BE2C (cell line): Measurements from ENCODE around the gene TRAF3IP1.

ENCODE experiments used
- DNase-seq: peaks from one replicate; pipeline ENCODE4 v3.0.0-alpha.2; 2020
- H3K27me3 ChIP-seq: fragments of 250-450 bp; sonication (Bioruptor Pico); 2 replicates; pipeline ENCODE4 v1.5.1; 2020; ENCODE audit warnings: mild to moderate bottlenecking
- H3K36me3 ChIP-seq: fragments of 250-450 bp; sonication (Bioruptor Pico); 2 replicates; pipeline ENCODE4 v1.5.1; 2020; ENCODE audit warnings: mild to moderate bottlenecking
- H3K4me1 ChIP-seq: fragments of 250-450 bp; sonication (Bioruptor Pico); 2 replicates; pipeline ENCODE4 v1.5.1; 2020
- H3K4me3 ChIP-seq: 2 replicates; pipeline ENCODE4 v1.5.1; 2011; ENCODE audit warnings: low read depth, low read length
- H3K9me3 ChIP-seq: fragments of 250-450 bp; sonication (Bioruptor Pico); 2 replicates; pipeline ENCODE4 v1.5.1; 2020
- CTCF ChIP-seq: IDR thresholded peaks from 2 replicates; pipeline ENCODE4 v1.5.1; 2012; ENCODE audit warnings: mild to moderate bottlenecking, low read depth, low read length

TRAF3IP1 gene

DNA sequence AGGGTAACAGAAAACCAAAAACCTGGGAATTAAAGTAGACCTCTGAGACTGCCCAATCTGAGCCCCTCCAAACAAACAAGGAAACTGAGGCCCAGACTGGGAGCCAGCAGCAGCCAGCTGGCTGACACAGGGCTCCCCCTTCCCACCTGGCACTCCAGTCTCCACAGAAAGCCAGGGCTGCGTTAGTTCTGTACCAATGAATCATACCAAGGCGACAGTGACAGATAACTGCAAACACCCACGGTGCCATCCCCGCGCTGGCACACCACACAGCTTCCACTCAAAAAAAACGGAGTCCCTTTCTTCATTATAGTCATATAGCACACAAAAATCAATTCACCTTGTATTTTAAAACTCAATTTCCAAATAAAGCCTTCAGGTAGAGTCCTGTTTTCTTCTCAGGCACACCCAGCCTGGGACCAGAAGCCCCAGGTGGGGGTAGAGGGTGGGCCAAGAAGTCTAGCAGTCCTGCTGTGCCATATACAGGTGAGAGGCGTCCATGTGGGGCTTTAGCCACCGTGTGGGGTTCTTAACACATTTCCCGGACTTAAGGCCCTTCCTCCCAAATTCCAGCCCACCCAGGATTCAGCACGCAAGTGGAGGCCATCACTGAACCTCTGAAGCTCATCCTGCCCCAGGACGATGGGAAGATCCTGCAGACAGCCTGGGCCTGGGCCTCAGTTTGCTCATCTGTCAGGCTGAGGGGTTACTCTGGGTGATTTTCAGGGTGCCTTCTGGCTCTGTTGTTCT lies 33.2 kb upstream of the TRAF3IP1 start:
- H3K27me3 ChIP-seq, result no peaks in the 10 kb centered on the region
- no peak for TF ChIP-seq CTCF
- H3K4me1 ChIP-seq, result no peaks in the 10 kb centered on the region
- peak overlapping the region; percentile 93 for H3K4me3 ChIP-seq
- H3K9me3 ChIP-seq, result no peaks in the 10 kb centered on the region
- no peak for DNase-seq
- no peaks in the 10 kb centered on the region; the same call in 1 of the 2 replicates for H3K36me3 ChIP-seq

DNA sequence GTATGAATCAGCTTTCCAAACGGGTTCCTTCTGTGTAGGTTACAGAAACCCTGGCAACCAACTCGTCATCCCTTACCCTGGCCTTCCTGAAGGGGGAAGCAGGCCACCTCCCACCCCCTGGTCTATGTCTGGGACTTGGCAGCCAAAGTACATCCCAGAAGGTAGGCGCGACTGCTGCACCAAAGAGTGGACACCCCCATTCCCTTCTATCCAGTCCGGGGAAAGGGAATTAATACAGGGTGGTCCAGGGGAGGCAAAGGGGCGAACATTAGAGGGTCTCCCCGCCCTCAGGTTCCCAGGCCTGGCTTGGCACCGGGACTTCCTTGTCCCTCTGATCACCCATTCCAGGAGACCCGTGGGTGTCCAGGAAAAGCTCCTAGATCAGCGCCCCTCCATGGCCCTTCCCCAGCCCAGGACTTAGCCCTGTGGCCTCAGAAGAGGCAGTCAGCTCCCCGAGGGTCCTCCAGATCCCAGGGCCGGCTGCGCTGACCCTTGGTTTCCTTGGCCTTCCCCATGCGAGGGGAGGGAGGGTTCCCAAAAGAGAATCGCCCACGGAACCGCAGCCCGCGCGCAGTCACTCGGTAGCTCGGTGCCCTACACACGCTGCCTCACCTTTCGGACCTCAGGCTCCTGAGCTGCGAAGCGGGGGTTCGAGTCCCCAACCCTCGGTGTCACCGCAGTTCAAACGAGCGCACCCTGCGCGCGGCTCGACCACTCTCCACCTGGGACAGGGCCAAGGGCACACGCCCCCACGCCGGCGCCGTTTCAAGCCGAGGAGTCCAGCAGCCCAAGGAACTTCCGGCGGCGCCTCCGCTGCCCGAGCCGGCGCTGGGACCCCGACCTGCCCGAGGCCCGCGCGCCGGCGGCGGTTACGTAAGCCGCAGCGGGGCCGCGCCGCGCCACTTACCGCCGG lies 32.3 kb upstream of the TRAF3IP1 start, which contains the start of gene PER2:
Gene PER2, minus strand, starts transcription at position 874 of the 913 bp plus-strand sequence. CDS start 10,674 bp downstream, outside the sequence.
- peak within 1 kb of the TSS; percentile 93 for H3K4me3 ChIP-seq
- TF ChIP-seq CTCF, result peak; percentile 40
- H3K27me3 ChIP-seq, result no peaks in the 10 kb centered on the region
- DNase-seq, result peak; percentile 62
- no peaks in the 10 kb centered on the region; the same call in 1 of the 2 replicates for H3K36me3 ChIP-seq
- no peaks in the 10 kb centered on the region for H3K4me1 ChIP-seq
- H3K9me3 ChIP-seq, result no peaks in the 10 kb centered on the region

- Histone ChIP-seq H3K4me1 (no peaks in the 10 kb centered on the region), H3K36me3 (no peaks in the 10 kb centered on the region; the same call in 1 of the 2 replicates), H3K9me3 (no peaks in the 10 kb centered on the region), H3K4me3 (peak overlapping the region; percentile 93), H3K27me3 (no peaks in the 10 kb centered on the region)
- TF ChIP-seq CTCF, result peak; percentile 9; the same call in 1 of the 2 replicates
- peak; percentile 99 for DNase-seq
Measured at GRCh38 chr2:238288650-238289573, 31.4 kb upstream of the TRAF3IP1 start.

DNA sequence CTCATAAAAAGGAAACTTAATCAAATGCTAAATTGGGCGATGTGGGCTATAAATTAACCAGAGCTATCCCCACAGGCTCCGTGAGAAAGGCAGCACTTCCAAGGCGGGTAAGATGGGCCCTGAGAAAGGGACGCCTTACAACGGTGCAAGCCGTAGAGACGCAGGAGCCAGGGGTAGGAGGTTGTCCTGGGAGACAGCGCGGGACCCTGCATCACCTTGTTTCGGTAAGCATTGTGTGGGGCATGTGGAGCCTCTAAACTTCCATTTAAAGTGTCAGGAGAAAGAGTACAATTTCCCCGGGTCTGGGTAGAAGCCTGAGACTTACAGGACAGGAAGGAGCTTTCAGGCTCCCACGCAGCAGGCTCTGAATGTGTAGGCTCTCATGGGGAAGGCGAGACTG lies 30.7 kb upstream of the TRAF3IP1 start:
- no peaks in the 10 kb centered on the region; the same call in 1 of the 2 replicates for H3K36me3 ChIP-seq
- DNase-seq, result no peak
- H3K27me3 ChIP-seq, result no peaks in the 10 kb centered on the region
- no peaks in the 10 kb centered on the region for H3K9me3 ChIP-seq
- H3K4me1 ChIP-seq, result no peaks in the 10 kb centered on the region
- TF ChIP-seq CTCF, result no peak
- peak overlapping the region; percentile 71 for H3K4me3 ChIP-seq

DNA sequence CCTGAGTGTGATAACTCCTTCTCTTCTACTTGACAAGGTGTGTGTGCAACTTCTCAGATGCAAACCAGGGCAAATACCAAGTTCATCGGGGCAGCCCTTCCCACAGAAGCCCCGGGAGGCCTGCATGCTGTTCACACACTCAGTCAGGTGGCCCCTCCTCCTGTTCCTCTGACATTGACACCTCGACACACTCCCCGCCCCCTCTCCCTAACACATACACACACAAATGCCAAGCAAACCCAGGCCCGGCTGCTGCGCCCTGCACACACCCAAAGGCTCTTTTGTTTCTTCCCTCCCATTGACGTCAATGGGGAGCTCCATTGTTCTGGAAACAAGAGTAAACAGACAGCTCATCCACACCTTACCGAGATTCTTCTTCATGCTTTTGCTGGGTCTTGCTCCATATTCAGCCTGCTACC lies 30.2 kb upstream of the TRAF3IP1 start:
- H3K4me3 ChIP-seq, result no peak overlapping the region
- no peaks in the 10 kb centered on the region; the same call in 1 of the 2 replicates for H3K36me3 ChIP-seq
- no peaks in the 10 kb centered on the region for H3K9me3 ChIP-seq
- TF ChIP-seq CTCF, result no peak
- H3K4me1 ChIP-seq, result no peaks in the 10 kb centered on the region
- no peaks in the 10 kb centered on the region for H3K27me3 ChIP-seq
- DNase-seq, result no peak
